Endothelial cell of umbilical vein (primary cell): ENCODE measurements around the gene CYBA. TPM values are rescaled to one million over a fixed set of nuclear protein-coding genes. Genes with fewer than 3 reads are reported as not detected.

Experiments used
- BruUV-seq: library from RNA; stranded (reverse); fragments of 400-500 nt; replicated peaks from 2 replicates; lab custom pipeline; 2021; lab: Mats Ljungman, UMichigan
- CTCF ChIA-PET: fragments of 300-600, 350-600 bp; sonication (Branson Sonifier 250); formaldehyde crosslinking; loops from one replicate; lab custom pipeline; 2021; ENCODE audit warnings: antibody characterized with exemption, inconsistent platforms; lab: Charles Lee
- POLR2A ChIA-PET: fragments of 300-600, 350-600 bp; sonication (Branson Sonifier 250); formaldehyde crosslinking; loops from one replicate; lab custom pipeline; 2021; ENCODE audit warnings: antibody characterized with exemption, inconsistent platforms; lab: Charles Lee
- DNase-seq: peaks from one replicate; pipeline ENCODE4 v3.0.0-alpha.2; 2011; ENCODE audit warnings: low read depth, low spot score
- FAIRE-seq: peaks from 2 replicates; lab custom pipeline; 2011; peaks lifted over from hg19 to GRCh38; lab: Jason Lieb, UNC
- H2AFZ ChIP-seq: 2 replicates; pipeline ENCODE4 v1.6.0; 2012; ENCODE audit warnings: low read depth, low read length, control low read depth, inconsistent platforms
- H3K27ac ChIP-seq: 2 replicates; pipeline ENCODE4 v1.5.1; 2011; ENCODE audit warnings: low read depth, mild to moderate bottlenecking, control low read depth, low read length, moderate library complexity; ENCODE audit not compliant: insufficient read depth
- H3K27me3 ChIP-seq, 2 experiments: 2 replicates each; pipeline versions ENCODE4 v1.6.0 to v1.6.1; 2011; ENCODE audit warnings: low read length in 2 of 2, mixed read lengths in 1 of 2; ENCODE audit not compliant: control insufficient read depth in 2 of 2, insufficient read depth in 2 of 2
- H3K36me3 ChIP-seq, 2 experiments: 2 replicates in 1 of 2; 3 replicates in 1 of 2; pipeline ENCODE4 v1.5.1; 2011; ENCODE audit warnings: low read length in 2 of 2, mild to moderate bottlenecking in 1 of 2, moderate library complexity in 1 of 2; ENCODE audit not compliant: control insufficient read depth in 2 of 2, insufficient read depth in 2 of 2; ENCODE audit errors: extremely low read depth in 1 of 2
- H3K4me1 ChIP-seq: 3 replicates; pipeline ENCODE4 v1.5.1; 2011; ENCODE audit warnings: mild to moderate bottlenecking, low read length; ENCODE audit not compliant: control insufficient read depth, insufficient read depth; ENCODE audit errors: extremely low read depth
- H3K4me2 ChIP-seq: 2 replicates; pipeline ENCODE4 v1.6.1; 2011; ENCODE audit warnings: low read length, control low read depth, mixed read lengths; ENCODE audit not compliant: insufficient read depth
- H3K4me3 ChIP-seq, 3 experiments: fragments of 200-600 bp in 1 of 3; sonication (generic), shearing (Covaris generic) in 1 of 3; replicated peaks in 1 of 3; 2 replicates each; pipeline ENCODE4 v1.5.1; 2011 to 2016; ENCODE audit warnings: control low read depth in 3 of 3, low read length in 3 of 3, mild to moderate bottlenecking in 2 of 3, inconsistent platforms in 1 of 3, low read depth in 1 of 3, moderate library complexity in 1 of 3; ENCODE audit not compliant: insufficient read depth in 1 of 3
- H3K79me2 ChIP-seq: 2 replicates; pipeline ENCODE4 v1.6.0; 2012; ENCODE audit warnings: low read length, inconsistent platforms; ENCODE audit not compliant: control insufficient read depth, insufficient read depth
- H3K9ac ChIP-seq: replicated peaks from 2 replicates; pipeline ENCODE3; 2011; ENCODE audit warnings: low read length, control low read depth; ENCODE audit not compliant: insufficient read depth; ENCODE audit errors: extremely low read depth
- H3K9me1 ChIP-seq: replicated peaks from 3 replicates; pipeline ENCODE4 v1.6.0; 2011; ENCODE audit warnings: mild to moderate bottlenecking, low read length; ENCODE audit not compliant: control insufficient read depth, insufficient read depth; ENCODE audit errors: extremely low read depth
- H3K9me3 ChIP-seq: replicated peaks from 2 replicates; pipeline ENCODE4 v1.5.1; 2012; ENCODE audit warnings: low read length, inconsistent platforms; ENCODE audit not compliant: control insufficient read depth, insufficient read depth
- H4K20me1 ChIP-seq: replicated peaks from 2 replicates; pipeline ENCODE3; 2011; ENCODE audit warnings: mild to moderate bottlenecking, low read length; ENCODE audit not compliant: control insufficient read depth, insufficient read depth; ENCODE audit errors: extremely low read depth
- EZH2 ChIP-seq: IDR thresholded peaks from 2 replicates; pipeline ENCODE4 v1.6.1; 2012; ENCODE audit warnings: borderline replicate concordance, low read depth, mild to moderate bottlenecking, moderate library complexity, low read length, inconsistent platforms; ENCODE audit not compliant: severe bottlenecking
- POLR2A ChIP-seq: IDR thresholded peaks from 2 replicates; pipeline ENCODE4 v1.6.1; 2012; ENCODE audit warnings: low read depth, mild to moderate bottlenecking, control low read depth, low read length
- POLR2AphosphoS5 ChIP-seq: IDR thresholded peaks from 2 replicates; pipeline ENCODE4 v1.6.1; 2012; ENCODE audit warnings: low read depth, mild to moderate bottlenecking, control low read depth, low read length, moderate library complexity; ENCODE audit not compliant: insufficient read depth
- dilution Hi-C: fragments of 300-500 bp; cut with MboI; formaldehyde crosslinking; loops from one replicate; pipeline ENCODE4 v1.15.0; 2019; ENCODE audit warnings: low sequenced_read_pairs; ENCODE audit not compliant: extremely low pct_ligation_motif_present
- intact Hi-C: fragments of 100-400 bp; cut with micrococcal nuclease; formaldehyde crosslinking; loops from one replicate; pipeline ENCODE4 v1.10.0; 2022
- polyA plus RNA-seq, 4 experiments: library from polyadenylated mRNA; depleted of rRNA in 3 of 4; stranded (reverse) in 3 of 4; unstranded in 1 of 4; fragments of >200 nt; gene quantifications; 2 replicates each; pipeline versions ENCODE4 v1.2.1 to v1.2.3, GENCODE V29; 2011 to 2012; ENCODE audit warnings: missing spikeins in 1 of 4
- total RNA-seq: library from RNA; stranded (reverse); gene quantifications from 2 replicates; pipeline ENCODE4 v1.2.3, GENCODE V29; 2021

CYBA gene
- total and polyA plus RNA-seq, 2 donors (not counting 3 experiments of a cell fraction or from before 2014, with no cell fraction given), result 37.0 to 77.3 TPM

DNA sequence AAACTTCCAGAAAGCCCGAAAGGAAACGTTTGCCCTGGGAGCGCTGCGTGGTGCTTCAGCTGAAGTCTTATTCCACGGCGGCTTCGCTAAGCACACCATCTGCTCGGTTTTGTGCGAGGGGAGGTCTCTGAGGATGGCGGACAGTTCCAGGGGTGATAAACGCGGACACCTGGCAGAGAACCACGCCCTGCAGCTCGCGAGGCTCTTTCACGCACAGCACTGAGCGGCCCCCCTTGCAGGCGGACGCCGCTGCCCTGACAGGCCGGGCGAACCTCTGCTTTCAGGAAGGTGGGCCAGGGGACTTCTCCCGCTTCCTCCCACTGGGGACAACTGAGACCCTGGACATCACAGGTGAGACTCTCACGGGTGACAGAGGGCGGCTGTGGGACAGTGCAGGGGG is 8.3 kb upstream of the CYBA start:
- BruUV-seq, result no TSS peak
- dilution Hi-C loops, result no loop called here
- FAIRE-seq (no peak), DNase-seq (no peak)
- H3K4me3 ChIP-seq, result no peak overlapping the region
- H3K4me2 ChIP-seq, result no peak overlapping the region
- H3K27ac ChIP-seq, result no peak overlapping the region
- ChIA-PET POLR2A (no interaction called here), CTCF (no interaction called here)
- peaks cover 7% of the 10 kb centered on the region for H3K4me1 ChIP-seq
- no peaks in the 10 kb centered on the region for H3K9me1 ChIP-seq
- H3K36me3 ChIP-seq, result peaks cover 7 to 15% of the 10 kb centered on the region in 2 experiments
- H3K79me2 ChIP-seq, result peaks cover 40% of the 10 kb centered on the region
- intact Hi-C loops, result no loop called here
- no peaks in the 10 kb centered on the region for H3K9me3 ChIP-seq
- no peaks in the 10 kb centered on the region for H3K27me3 ChIP-seq
- H2AFZ ChIP-seq, result no peak overlapping the region
- H3K9ac ChIP-seq, result no peak overlapping the region
- no peaks in the 10 kb centered on the region for H4K20me1 ChIP-seq
- TF ChIP-seq EZH2 (no peak), POLR2A (no peak)

GRCh38 chr16:88658714-88659113 is 7.9 kb upstream of the CYBA start:
- Histone ChIP-seq H3K27me3 (no peaks in the 10 kb centered on the region), H3K36me3 (peaks cover 7 to 15% of the 10 kb centered on the region in 2 experiments), H3K4me1 (peaks cover 4% of the 10 kb centered on the region), H3K79me2 (peaks cover 37% of the 10 kb centered on the region), H3K9me1 (no peaks in the 10 kb centered on the region), H3K4me2 (no peak overlapping the region), H3K27ac (no peak overlapping the region), H2AFZ (no peak overlapping the region), H3K4me3 (no peak overlapping the region), H3K9me3 (no peaks in the 10 kb centered on the region), H3K9ac (no peak overlapping the region), H4K20me1 (no peaks in the 10 kb centered on the region)
- no TSS peak for BruUV-seq
- intact Hi-C loops (no loop called here), dilution Hi-C loops (no loop called here)
- TF ChIP-seq POLR2AphosphoS5, result no peak
- FAIRE-seq, result no peak
- CTCF ChIA-PET, result no interaction called here
- POLR2A ChIA-PET, result no interaction called here
- DNase-seq, result no peak
